ENCODE data around the gene COX6A2. TPM values are rescaled to one million over a fixed set of nuclear protein-coding genes. Genes with fewer than 3 reads are reported as not detected.
A peak's percentile ranks its signal among the peaks of the same experiment; 100 is the strongest.

The COX6A2 gene
- total RNA-seq, 4 donors from 2014 or later = not detected

DNA sequence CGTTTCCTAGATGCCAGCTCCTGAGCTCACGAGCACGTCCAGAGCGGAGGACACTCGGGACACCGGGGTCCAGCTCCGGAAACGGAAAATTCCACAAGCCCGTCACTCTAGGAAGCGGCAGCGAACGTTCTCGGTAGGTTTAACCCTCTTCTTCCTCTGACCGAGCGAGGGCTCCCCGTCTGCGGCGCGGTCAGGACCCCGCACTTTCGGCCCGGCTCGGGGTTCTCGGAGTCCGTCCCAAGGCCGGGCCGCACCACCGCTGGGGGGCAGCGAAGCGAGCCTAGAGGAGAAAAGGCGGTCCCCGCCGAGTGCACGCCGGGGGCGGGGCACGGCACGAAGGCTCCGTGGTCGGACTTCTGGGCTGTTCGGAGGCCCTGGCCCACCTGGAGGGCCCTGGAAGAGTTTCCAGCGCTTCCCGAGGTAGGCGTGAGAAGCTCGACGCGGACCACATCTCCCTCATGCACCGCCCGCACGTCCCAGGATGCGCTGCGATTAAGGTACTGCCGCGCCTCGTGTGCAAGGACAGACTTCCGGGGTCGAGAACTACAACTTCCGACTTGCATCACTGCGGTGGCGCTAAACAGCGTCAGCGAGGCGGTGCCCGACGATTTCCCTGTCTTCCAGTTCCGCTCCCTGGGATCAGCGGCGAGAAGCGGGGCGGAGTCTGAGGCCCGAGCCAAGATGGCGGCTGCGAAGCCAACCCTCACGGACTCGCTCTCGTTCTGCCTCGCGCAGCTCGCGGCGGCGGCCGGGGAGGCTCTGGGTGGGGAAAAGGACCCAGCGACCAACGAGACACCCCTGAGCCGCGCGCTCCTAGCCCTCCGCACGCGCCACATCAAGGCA, 30.9 kb upstream of the COX6A2 start, which contains the start of gene ARMC5:
TSS of gene ARMC5 (plus strand) at position 658 of the 843 bp plus-strand sequence. CDS start at position 682, 24 bp downstream.
- DNase-seq = peak; percentile 81
- peak in 3 of 4 donors; percentile 34 to 84 (median 49) for TF ChIP-seq POLR2A (IDR thresholded peaks at IDR 0.05)
- TF ChIP-seq, protein P1, sequence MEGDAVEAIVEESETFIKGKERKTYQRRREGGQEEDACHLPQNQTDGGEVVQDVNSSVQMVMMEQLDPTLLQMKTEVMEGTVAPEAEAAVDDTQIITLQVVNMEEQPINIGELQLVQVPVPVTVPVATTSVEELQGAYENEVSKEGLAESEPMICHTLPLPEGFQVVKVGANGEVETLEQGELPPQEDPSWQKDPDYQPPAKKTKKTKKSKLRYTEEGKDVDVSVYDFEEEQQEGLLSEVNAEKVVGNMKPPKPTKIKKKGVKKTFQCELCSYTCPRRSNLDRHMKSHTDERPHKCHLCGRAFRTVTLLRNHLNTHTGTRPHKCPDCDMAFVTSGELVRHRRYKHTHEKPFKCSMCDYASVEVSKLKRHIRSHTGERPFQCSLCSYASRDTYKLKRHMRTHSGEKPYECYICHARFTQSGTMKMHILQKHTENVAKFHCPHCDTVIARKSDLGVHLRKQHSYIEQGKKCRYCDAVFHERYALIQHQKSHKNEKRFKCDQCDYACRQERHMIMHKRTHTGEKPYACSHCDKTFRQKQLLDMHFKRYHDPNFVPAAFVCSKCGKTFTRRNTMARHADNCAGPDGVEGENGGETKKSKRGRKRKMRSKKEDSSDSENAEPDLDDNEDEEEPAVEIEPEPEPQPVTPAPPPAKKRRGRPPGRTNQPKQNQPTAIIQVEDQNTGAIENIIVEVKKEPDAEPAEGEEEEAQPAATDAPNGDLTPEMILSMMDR (IDR thresholded peaks at IDR 0.05) = peak; percentile 32 to 66 (median 56)
- whole genome bisulfite sequencing, 2 donors = no CpG with 5 or more reads among the region's 91 CpGs
- peaks cover 30 to 59% (median 42%) of the 10 kb centered on the region in 3 donors for H3K4me1 ChIP-seq
- H3K9me3 ChIP-seq = no peaks in the 10 kb centered on the region
- peak within 1 kb of the TSS; percentile 98 to 99 (median 99) for H3K27ac ChIP-seq
- H3K4me3 ChIP-seq = peak within 1 kb of the TSS; percentile 74 to 91 (median 78)
- intact Hi-C loops (cut with DNase I) = no loop called here
- H3K27me3 ChIP-seq = no peaks in the 10 kb centered on the region
- peaks cover 4 to 33% (median 15%) of the 10 kb centered on the region in 3 donors for H3K36me3 ChIP-seq

DNA sequence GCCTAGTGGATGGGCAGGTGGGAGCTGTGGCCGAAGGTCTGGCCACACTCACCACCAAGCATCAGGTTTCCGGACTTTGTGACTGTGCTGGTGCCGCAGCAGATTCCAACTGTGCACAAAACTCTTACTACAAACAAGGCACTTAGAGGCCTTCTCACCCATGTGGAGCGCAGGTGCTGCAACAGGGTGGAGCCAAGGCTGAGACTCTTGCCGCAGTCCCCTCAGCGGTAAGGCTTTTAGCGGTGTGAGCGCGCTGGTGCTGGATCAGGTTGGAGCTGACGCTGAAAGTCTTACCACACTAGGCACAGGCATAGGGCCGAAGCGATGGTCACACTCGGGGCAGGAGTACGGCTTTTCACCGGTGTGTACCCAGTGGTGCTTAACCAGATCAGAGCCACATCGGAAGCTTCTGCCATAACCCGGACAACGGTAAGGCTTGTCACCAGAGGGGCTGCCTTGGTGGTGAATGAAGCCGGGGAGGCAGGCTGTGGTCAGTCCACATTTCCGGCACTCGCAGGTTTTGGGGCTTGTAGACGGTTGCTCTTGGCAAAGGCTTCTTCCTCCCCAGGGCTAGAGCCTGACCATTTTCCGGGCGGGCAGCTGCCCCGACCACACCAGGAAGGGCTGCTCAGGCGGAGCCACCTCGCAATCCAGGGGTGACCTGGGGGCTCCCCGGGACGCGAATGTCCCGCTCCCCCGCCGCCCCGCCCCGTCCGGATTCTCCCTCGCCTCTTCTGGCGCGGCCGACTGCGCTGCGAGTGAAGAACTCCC, 30.1 kb upstream of the COX6A2 start:
- Histone ChIP-seq H3K9me3 (no peaks in the 10 kb centered on the region), H3K36me3 (peaks cover 4 to 25% (median 15%) of the 10 kb centered on the region in 3 donors), H3K4me3 (peak overlapping the region; percentile 74 to 91 (median 78)), H3K4me1 (peaks cover 37 to 67% (median 50%) of the 10 kb centered on the region in 3 donors), H3K27ac (peak overlapping the region; percentile 98 to 99 (median 99)), H3K27me3 (no peaks in the 10 kb centered on the region)
- intact Hi-C loops (cut with DNase I) = no loop called here
- 0% methylated on average over 4 of the region's 42 CpGs; no CpG with 5 or more reads in 1 of the 2 donors for WGBS, 2 donors
- no peak for DNase-seq
- peak in 1 of 4 donors; percentile 36 for TF ChIP-seq POLR2A (IDR thresholded peaks at IDR 0.05)
- TF ChIP-seq, protein P1 (IDR thresholded peaks at IDR 0.05) = peak in 2 of 6 experiments; percentile 12 to 36

- intact Hi-C loops (cut with DNase I) = no loop called here
- Histone ChIP-seq H3K4me1 (peaks cover 44 to 80% (median 61%) of the 10 kb centered on the region in 3 donors), H3K36me3 (peaks cover 0 to 12% (median 2%) of the 10 kb centered on the region in 3 donors), H3K27ac (peak overlapping the region in 2 of 4 donors; percentile 59 to 99), H3K9me3 (no peaks in the 10 kb centered on the region), H3K4me3 (peak overlapping the region in 3 of 4 donors; percentile 77 to 91 (median 80)), H3K27me3 (no peaks in the 10 kb centered on the region)
- TF ChIP-seq, protein P1 (IDR thresholded peaks at IDR 0.05) = no peak
- TF ChIP-seq POLR2A (IDR thresholded peaks at IDR 0.05) = no peak
- no peak for DNase-seq
- WGBS, 2 donors = 58 to 67% methylated on average over 4 to 5 of the region's 8 CpGs
These were observed 28.8 kb upstream of the COX6A2 start for GRCh38 chr16:31456988-31457360.

DNA sequence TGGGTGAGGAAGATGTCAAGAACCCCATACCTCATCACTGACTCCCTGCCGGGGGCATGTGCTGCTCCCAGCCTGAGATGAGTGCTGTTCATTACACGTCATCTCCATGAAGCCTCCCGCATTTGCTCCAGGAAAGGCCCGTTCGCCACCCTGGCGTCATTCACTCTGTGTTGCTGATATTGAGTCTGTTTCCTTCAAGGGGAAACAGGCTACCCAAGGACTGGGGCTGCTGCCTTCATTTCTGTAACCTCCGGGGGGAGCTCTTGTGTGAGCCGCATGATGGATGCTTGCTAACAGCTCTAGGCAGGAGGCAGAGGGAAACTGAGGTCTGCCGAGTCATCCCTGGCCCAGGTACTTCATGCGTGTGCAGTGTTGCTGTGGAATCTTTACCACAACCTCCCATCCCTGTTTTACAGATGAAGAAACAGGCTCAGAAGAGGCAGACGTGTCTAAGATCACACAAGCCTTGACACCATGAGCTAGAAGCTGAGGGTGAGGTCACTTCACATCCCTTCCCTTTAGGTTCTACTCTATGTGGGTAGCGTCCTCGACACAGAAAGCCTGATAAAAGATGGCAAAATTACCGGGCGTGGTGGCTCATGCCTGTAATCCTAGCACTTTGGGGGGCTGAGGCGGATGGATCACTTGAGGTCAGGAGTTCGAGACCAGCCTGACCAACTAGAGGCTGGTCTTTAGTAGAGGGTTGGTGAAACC, 27.6 kb upstream of the COX6A2 start:
- H3K27me3 ChIP-seq = no peaks in the 10 kb centered on the region
- no peaks in the 10 kb centered on the region for H3K9me3 ChIP-seq
- no peak for DNase-seq
- intact Hi-C loops (cut with DNase I) = no loop called here
- peak overlapping the region in 1 of 4 donors; percentile 3 for H3K4me3 ChIP-seq
- H3K4me1 ChIP-seq = peaks cover 49 to 84% (median 67%) of the 10 kb centered on the region in 3 donors
- peaks cover 0 to 4% (median 0%) of the 10 kb centered on the region in 3 donors for H3K36me3 ChIP-seq
- H3K27ac ChIP-seq = peak overlapping the region in 3 of 4 donors; percentile 7 to 92 (median 92)
- TF ChIP-seq, protein P1 (IDR thresholded peaks at IDR 0.05) = peak in 1 of 6 experiments; percentile 28
- TF ChIP-seq POLR2A (IDR thresholded peaks at IDR 0.05) = no peak
- WGBS, 2 donors = 61 to 79% methylated on average over 9 to 12 of the region's 17 CpGs

All from esophagus squamous epithelium (tissue), 5 donors.